MM.1S (cell line): ENCODE data around the gene TIMP2.

Experiments used
- CTCF ChIP-seq: fragments of 300-600 bp; sonication (generic); IDR thresholded peaks from 2 replicates; pipeline ENCODE4 v1.5.1; 2016; ENCODE audit warnings: antibody characterized with exemption, low read length, mixed read lengths
- EZH2 ChIP-seq: fragments of 300-600 bp; sonication (generic); optimal IDR thresholded peaks from 2 replicates; pipeline ENCODE3; 2017; ENCODE audit warnings: low read depth, mild to moderate bottlenecking, antibody characterized with exemption, low read length, mixed read lengths
- EZH2phosphoT487 ChIP-seq: fragments of 300-600 bp; sonication (generic); IDR thresholded peaks from 2 replicates; pipeline ENCODE4 v1.6.1; 2018; ENCODE audit warnings: antibody characterized with exemption, low read length

GRCh38 chr17:78956254-78956653 is 31.1 kb upstream of the TIMP2 start:
- TF ChIP-seq CTCF: no peak
- no peak for TF ChIP-seq EZH2phosphoT487
- TF ChIP-seq EZH2: no peak
